Central memory CD8-positive, alpha-beta T cell (primary cell): ENCODE measurements around the gene PPP1R2.

ENCODE experiments used
- ATAC-seq: fragments of 150-1000 bp; cut with Tn5 transposase; replicated peaks from 2 replicates; pipeline ENCODE4 v1.10.0; 2022; ENCODE audit warnings: mild to moderate bottlenecking, moderate FRiP score, moderate number of reproducible peaks; ENCODE audit not compliant: poor library complexity, severe bottlenecking; ENCODE audit errors: extremely low read depth
- DNase-seq, 2 donors: peaks; one replicate each; pipeline ENCODE4 v3.0.0; 2021; ENCODE audit warnings: low spot score in 2 of 2
- H3K27ac Mint-ChIP-seq: one replicate; pipeline ENCODE4 v1.8.0; 2022; ENCODE audit warnings: low read depth, mild to moderate bottlenecking, moderate library complexity, mixed read lengths
- H3K27me3 Mint-ChIP-seq: one replicate; pipeline ENCODE4 v1.8.0; 2022; ENCODE audit warnings: mixed read lengths
- H3K36me3 Mint-ChIP-seq: one replicate; pipeline ENCODE4 v1.8.0; 2022; ENCODE audit warnings: mild to moderate bottlenecking, moderate library complexity, mixed read lengths; ENCODE audit not compliant: insufficient read depth
- H3K4me1 Mint-ChIP-seq: one replicate; pipeline ENCODE4 v1.8.0; 2022; ENCODE audit warnings: mixed read lengths
- H3K4me3 Mint-ChIP-seq: one replicate; pipeline ENCODE4 v1.8.0; 2022; ENCODE audit warnings: mild to moderate bottlenecking, moderate library complexity, mixed read lengths
- H3K9me3 Mint-ChIP-seq: one replicate; pipeline ENCODE4 v1.8.0; 2022; ENCODE audit warnings: mixed read lengths

The PPP1R2 gene

GRCh38 chr3:195544634-195545033 is 1.5 kb upstream of the PPP1R2 start:
- no peak for DNase-seq
- peak overlapping the region; percentile 79 for H3K4me3 Mint-ChIP-seq
- H3K4me1 Mint-ChIP-seq, result peaks cover 76% of the 10 kb centered on the region
- no peak for ATAC-seq
- no peaks in the 10 kb centered on the region for H3K27me3 Mint-ChIP-seq
- H3K9me3 Mint-ChIP-seq, result no peaks in the 10 kb centered on the region
- H3K27ac Mint-ChIP-seq, result peak overlapping the region; percentile 88
- H3K36me3 Mint-ChIP-seq, result peaks cover 25% of the 10 kb centered on the region

- Mint-ChIP-seq H3K27ac (peak overlapping the region; percentile 88), H3K27me3 (no peaks in the 10 kb centered on the region), H3K9me3 (no peaks in the 10 kb centered on the region), H3K36me3 (peaks cover 29% of the 10 kb centered on the region), H3K4me3 (peak overlapping the region; percentile 79), H3K4me1 (peaks cover 80% of the 10 kb centered on the region)
- DNase-seq (no peak), ATAC-seq (no peak)
Observed at GRCh38 chr3:195544230-195544536, 1.1 kb upstream of the PPP1R2 start.

- H3K9me3 Mint-ChIP-seq, result no peaks in the 10 kb centered on the region
- ATAC-seq (no peak), DNase-seq (no peak)
Observed at GRCh38 chr3:195543500-195544229, 540 bp upstream of the PPP1R2 start.

GRCh38 chr3:195542316-195542697 is 818 bp downstream of the PPP1R2 start:
- Mint-ChIP-seq H3K4me1 (peaks cover 81% of the 10 kb centered on the region), H3K9me3 (no peaks in the 10 kb centered on the region), H3K27me3 (no peaks in the 10 kb centered on the region), H3K27ac (peak overlapping the region; percentile 88), H3K4me3 (peak overlapping the region; percentile 79), H3K36me3 (peaks cover 34% of the 10 kb centered on the region)
- ATAC-seq, result no peak
- DNase-seq, result no peak

More at GRCh38 chr3:195543500-195544229, 540 bp upstream of the PPP1R2 start:
- Mint-ChIP-seq H3K4me3 (peak overlapping the region; percentile 79), H3K36me3 (peaks cover 34% of the 10 kb centered on the region), H3K27ac (peak overlapping the region; percentile 88), H3K27me3 (no peaks in the 10 kb centered on the region), H3K4me1 (peaks cover 80% of the 10 kb centered on the region)

GRCh38 chr3:195540511-195540910 is 2.6 kb downstream of the PPP1R2 start:
- no peaks in the 10 kb centered on the region for H3K27me3 Mint-ChIP-seq
- ATAC-seq (no peak), DNase-seq (no peak)
- peak overlapping the region; percentile 88 for H3K27ac Mint-ChIP-seq
- no peaks in the 10 kb centered on the region for H3K9me3 Mint-ChIP-seq
- peaks cover 32% of the 10 kb centered on the region for H3K36me3 Mint-ChIP-seq
- peaks cover 73% of the 10 kb centered on the region for H3K4me1 Mint-ChIP-seq
- H3K4me3 Mint-ChIP-seq, result peak overlapping the region; percentile 79

GRCh38 chr3:195540027-195540426 is 3.1 kb downstream of the PPP1R2 start:
- ATAC-seq, result no peak
- Mint-ChIP-seq H3K4me1 (peaks cover 73% of the 10 kb centered on the region), H3K9me3 (no peaks in the 10 kb centered on the region), H3K27me3 (no peaks in the 10 kb centered on the region), H3K36me3 (peaks cover 35% of the 10 kb centered on the region), H3K27ac (peak overlapping the region; percentile 88), H3K4me3 (peak overlapping the region; percentile 79)
- no peak for DNase-seq

- no peaks in the 10 kb centered on the region for H3K9me3 Mint-ChIP-seq
- peak overlapping the region; percentile 79 for H3K4me3 Mint-ChIP-seq
- H3K4me1 Mint-ChIP-seq, result peaks cover 73% of the 10 kb centered on the region
- peak overlapping the region; percentile 63 for H3K27ac Mint-ChIP-seq
- H3K36me3 Mint-ChIP-seq, result peaks cover 35% of the 10 kb centered on the region
- no peak for DNase-seq
- H3K27me3 Mint-ChIP-seq, result no peaks in the 10 kb centered on the region
- no peak for ATAC-seq
Observed at GRCh38 chr3:195539479-195539878, 3.6 kb downstream of the PPP1R2 start.

GRCh38 chr3:195537995-195538394 is 5.1 kb downstream of the PPP1R2 start:
- no peaks in the 10 kb centered on the region for H3K27me3 Mint-ChIP-seq
- H3K36me3 Mint-ChIP-seq, result peaks cover 27% of the 10 kb centered on the region
- peaks cover 79% of the 10 kb centered on the region for H3K4me1 Mint-ChIP-seq
- no peaks in the 10 kb centered on the region for H3K9me3 Mint-ChIP-seq
- ATAC-seq (no peak), DNase-seq (no peak)
- peak overlapping the region; percentile 76 for H3K27ac Mint-ChIP-seq
- H3K4me3 Mint-ChIP-seq, result peak overlapping the region; percentile 79

GRCh38 chr3:195535293-195535692 is 7.8 kb downstream of the PPP1R2 start:
- Mint-ChIP-seq H3K4me3 (peak overlapping the region; percentile 19), H3K36me3 (peaks cover 26% of the 10 kb centered on the region), H3K4me1 (peaks cover 77% of the 10 kb centered on the region), H3K9me3 (no peaks in the 10 kb centered on the region), H3K27me3 (no peaks in the 10 kb centered on the region), H3K27ac (peak overlapping the region; percentile 23)
- DNase-seq (no peak), ATAC-seq (no peak)

GRCh38 chr3:195532834-195533233 is 10.3 kb downstream of the PPP1R2 start:
- Mint-ChIP-seq H3K4me1 (peaks cover 65% of the 10 kb centered on the region), H3K27me3 (no peaks in the 10 kb centered on the region), H3K4me3 (peak overlapping the region; percentile 57), H3K36me3 (peaks cover 33% of the 10 kb centered on the region), H3K27ac (no peak overlapping the region), H3K9me3 (no peaks in the 10 kb centered on the region)
- DNase-seq, result no peak
- ATAC-seq, result no peak

- Mint-ChIP-seq H3K4me1 (peaks cover 60% of the 10 kb centered on the region), H3K4me3 (no peak overlapping the region), H3K36me3 (peaks cover 36% of the 10 kb centered on the region), H3K9me3 (no peaks in the 10 kb centered on the region), H3K27ac (peak overlapping the region; percentile 32), H3K27me3 (no peaks in the 10 kb centered on the region)
- ATAC-seq (no peak), DNase-seq (no peak)
Observed at GRCh38 chr3:195532345-195532744, 10.8 kb downstream of the PPP1R2 start.

GRCh38 chr3:195531683-195532082 is 11.4 kb downstream of the PPP1R2 start:
- Mint-ChIP-seq H3K27ac (peak overlapping the region; percentile 32), H3K4me3 (peak overlapping the region; percentile 17), H3K4me1 (peaks cover 59% of the 10 kb centered on the region), H3K27me3 (no peaks in the 10 kb centered on the region), H3K9me3 (no peaks in the 10 kb centered on the region), H3K36me3 (peaks cover 40% of the 10 kb centered on the region)
- DNase-seq, result no peak
- ATAC-seq, result no peak

- DNase-seq (no peak), ATAC-seq (no peak)
- H3K36me3 Mint-ChIP-seq, result peaks cover 64% of the 10 kb centered on the region
- H3K4me3 Mint-ChIP-seq, result no peak overlapping the region
- H3K4me1 Mint-ChIP-seq, result peaks cover 44% of the 10 kb centered on the region
- H3K27me3 Mint-ChIP-seq, result no peaks in the 10 kb centered on the region
- no peak overlapping the region for H3K27ac Mint-ChIP-seq
- H3K9me3 Mint-ChIP-seq, result no peaks in the 10 kb centered on the region
Observed at GRCh38 chr3:195526492-195526891, 16.6 kb downstream of the PPP1R2 start.
